Fibroblast of skin of left biceps (primary cell): ENCODE measurements around the gene SIGLEC9.
"Not testable (repeated sequence)": the region's sequence is repeated elsewhere in the genome, so short reads cannot be mapped to it uniquely, and the experiment has no call there.

Experiments used
- DNase-seq, 2 experiments: peaks; one replicate each; pipeline ENCODE4 v3.0.0-alpha.2; 2013; ENCODE audit warnings: low read depth in 2 of 2

SIGLEC9 gene

GRCh38 chr19:51123381-51123800, 1.3 kb upstream of the SIGLEC9 start:
- no peak for DNase-seq

GRCh38 chr19:51123802-51124201, 904 bp upstream of the SIGLEC9 start:
- DNase-seq = no peak

DNA sequence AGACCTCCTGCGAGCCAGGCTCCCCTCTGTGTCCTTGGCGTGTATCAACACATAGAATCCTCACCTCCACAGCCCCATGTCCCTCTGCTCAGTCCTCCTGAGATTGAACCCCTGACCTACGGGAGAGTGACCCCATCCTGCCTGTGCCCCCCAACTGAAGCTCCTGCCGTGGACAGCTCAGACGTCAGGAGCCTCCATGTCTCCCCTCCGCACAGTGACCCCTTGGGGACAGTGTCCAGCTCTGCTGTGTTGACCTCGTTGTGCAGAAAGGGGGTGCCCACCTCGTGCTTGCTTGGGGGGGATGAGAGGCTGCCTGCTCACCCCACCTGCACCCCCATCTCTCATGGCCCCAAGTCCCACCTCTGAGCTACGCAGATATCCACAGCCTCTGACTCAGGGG, 490 bp upstream of the SIGLEC9 start:
- DNase-seq = no peak

GRCh38 chr19:51125421-51126075, 842 bp downstream of the SIGLEC9 start:
- DNase-seq = no peak

GRCh38 chr19:51127032-51127431, 2.3 kb downstream of the SIGLEC9 start:
- no peak for DNase-seq

- peak; percentile 18 for DNase-seq
These were observed 3.0 kb downstream of the SIGLEC9 start for GRCh38 chr19:51127755-51128154.

- no peak for DNase-seq
These were observed 3.5 kb downstream of the SIGLEC9 start for GRCh38 chr19:51128227-51128626.

- no peak for DNase-seq
These were observed 5.0 kb downstream of the SIGLEC9 start for GRCh38 chr19:51129716-51130115.

DNA sequence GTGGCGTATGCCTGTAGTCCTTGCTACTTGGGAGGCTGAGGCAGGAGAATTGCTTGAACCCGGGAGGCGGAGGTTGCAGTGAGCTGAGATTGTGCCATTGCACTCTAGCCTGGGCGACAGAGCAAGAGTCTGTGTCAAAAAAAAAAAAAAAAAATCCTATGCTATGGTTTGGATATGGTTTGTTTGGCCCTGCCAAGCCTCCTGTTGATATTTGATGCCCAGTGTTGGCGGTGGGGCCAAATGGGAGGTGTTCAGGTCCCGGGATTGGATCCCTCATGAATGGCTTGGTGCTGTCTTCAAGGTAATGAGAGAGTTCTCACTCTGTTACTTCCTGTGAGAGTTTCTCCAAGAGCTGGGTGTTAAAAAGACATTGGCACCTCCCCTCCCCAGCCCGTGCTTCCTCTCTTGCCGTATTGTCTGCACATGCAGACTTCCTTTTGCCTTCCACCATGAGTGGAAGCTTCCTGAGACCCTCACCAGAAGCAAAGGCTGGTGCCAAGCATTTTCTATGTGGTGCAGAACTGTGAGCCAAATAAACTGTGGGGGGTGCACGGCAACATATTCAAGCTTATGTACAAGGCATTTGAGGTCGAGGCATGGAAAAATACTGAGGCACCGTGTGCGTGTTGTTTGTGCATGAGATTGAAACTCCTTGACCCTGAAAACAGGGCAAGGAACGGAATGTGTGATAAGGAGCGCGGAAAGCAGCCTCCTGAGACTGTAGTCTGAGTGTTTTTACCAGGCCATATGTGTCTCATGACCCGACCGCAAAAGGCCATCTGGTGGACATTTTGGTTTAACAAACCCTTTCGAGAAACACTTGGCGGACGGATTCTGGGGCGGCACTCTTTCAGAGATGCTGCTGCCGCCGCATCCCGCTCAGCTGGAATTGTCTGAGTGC, 7.3 kb downstream of the SIGLEC9 start:
- no peak for DNase-seq

GRCh38 chr19:51135004-51135403, 10.3 kb downstream of the SIGLEC9 start:
- no peak for DNase-seq

DNA sequence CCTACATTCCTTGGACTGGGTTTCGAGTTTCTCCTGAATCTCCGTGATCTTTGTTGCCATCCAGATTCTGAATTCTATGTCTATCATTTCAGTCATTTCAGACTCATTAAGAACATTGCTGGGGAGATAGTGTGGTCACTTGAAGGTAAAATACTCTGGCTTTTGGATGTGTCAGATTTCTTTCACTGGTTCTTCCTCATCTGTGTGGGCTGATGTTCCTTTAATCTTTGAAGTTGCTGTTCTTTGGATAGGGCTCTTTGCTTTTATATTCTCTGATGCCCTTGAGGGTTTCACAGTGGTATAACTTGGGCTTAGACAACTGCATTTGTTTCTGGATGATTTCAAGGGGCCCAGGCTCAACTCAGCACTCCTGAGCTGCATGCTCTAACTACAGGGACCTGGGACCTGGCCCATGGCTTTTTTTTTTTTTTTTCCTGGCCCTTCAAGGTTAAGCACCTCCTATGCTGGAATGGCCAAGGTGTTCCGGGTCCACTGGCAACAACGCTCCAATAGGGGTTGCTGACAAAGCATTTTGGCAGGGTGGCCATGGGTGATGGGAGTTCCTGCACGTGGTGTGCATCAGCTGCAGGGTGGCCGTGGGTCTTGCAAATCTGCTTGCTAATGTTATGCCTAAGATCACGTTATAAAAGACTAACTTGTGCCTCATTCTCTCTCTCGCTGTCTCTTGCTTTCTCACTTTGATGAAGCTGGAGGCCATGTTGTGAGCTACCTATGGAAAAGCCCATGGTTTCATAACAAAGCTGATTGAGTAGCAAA, 11.5 kb downstream of the SIGLEC9 start:
- DNase-seq = no peak

DNA sequence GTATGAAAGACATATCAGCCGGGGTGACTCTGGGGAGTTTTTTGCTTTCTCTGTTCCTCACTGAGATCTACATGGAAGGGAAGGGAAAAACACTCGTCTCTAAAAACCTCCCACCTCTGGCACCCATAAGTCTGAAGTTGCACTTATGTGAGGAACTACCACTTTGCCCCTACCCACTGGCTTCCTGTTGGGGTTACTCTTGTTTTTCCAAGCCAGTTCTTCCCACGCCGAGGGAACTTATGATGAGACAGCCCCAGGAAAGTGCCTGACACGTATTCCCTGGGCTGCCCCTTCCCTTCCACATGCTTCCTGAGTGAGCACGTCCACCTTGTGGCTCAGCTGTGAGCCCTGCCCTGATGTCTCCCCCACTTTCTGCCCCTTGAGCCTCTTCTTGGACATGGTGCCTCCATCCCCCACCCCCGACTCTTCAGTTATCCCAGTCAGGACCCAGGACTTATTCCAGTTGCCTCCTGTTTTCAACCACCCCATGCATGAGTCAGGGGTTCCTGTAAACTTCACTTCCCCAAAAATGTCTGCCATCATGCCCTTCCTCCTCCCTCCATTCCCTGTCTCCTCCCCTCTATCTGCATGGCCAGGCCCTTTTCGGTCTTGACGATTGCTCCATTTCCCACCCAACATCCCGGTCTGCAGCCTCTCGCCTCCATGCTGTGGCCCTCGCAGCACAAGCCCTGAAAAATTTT, 12.3 kb downstream of the SIGLEC9 start:
- DNase-seq = no peak

- no peak for DNase-seq
These were observed 13.2 kb downstream of the SIGLEC9 start for GRCh38 chr19:51137792-51138425.

DNA sequence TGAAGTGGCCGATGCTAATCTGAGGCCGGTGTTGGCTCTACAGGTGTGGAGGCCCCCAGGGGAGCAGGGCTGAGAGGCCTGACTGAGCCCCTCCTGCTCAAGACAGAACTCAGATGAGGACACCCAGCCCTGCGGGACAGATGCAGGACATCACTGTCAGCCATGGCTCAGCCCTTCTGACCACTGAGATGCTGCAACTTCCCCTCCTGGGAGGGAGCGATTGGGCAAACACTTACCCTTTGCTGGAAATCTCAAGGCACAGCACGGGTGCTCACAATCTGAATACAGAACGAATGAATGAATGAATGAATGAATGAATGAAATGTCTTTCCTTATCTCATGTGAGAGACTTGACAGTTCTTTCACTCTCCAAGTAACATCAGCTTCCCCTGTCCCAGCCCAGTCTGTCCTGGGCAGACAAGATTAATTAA, 13.9 kb downstream of the SIGLEC9 start:
- no peak for DNase-seq

DNA sequence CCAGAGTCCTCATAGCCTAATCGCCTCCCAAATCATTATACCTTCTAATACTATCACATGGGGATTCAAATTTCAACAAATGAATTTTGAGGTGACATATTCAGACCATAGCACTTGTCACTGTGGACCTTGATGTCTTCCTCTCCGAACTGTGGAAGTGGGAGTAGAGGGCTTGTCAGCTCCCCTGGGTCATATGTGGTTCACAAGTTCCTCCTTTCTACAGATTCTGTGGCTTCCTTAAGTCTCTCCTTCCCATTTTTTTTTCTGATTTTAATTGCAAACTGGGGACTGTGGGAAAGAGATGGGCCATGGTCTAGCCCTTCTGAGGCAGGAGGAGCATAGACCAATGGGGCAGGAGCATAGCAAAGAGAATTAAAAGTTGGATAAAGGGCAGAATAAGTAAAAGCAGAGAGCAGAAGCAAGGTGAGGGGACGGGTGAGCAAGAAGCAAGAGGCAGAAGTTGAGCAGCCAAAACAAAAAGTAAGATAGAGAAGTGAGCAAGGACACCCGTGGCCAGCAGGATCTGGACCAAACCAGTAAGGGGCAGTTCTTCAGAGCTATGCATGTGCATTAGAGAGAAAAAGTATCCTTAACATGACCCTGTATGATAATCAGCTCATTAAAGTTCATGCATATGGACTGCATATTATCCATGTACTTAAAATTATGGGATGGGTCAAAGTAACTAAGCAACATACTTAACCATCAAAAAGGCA, 14.8 kb downstream of the SIGLEC9 start:
- no peak for DNase-seq

DNA sequence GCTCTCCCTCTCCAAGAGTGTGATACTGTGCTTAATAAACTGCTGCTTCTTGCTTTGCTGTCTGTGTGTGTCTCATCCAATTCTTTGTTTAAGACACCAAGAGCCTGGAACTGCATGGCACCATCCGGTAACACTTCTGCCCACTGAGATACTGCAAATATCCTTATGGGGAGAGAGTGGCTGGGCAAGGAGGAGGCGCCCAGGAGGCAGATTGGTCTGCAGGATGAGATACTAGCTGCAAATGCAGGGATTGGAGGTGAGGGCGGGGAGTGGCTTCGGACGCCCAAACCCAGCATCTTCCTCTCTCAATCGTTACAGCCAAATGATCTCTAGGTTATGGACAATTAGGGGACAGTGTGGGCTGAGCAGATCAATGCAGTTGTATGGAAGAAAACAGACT, 15.7 kb downstream of the SIGLEC9 start:
- no peak for DNase-seq

DNA sequence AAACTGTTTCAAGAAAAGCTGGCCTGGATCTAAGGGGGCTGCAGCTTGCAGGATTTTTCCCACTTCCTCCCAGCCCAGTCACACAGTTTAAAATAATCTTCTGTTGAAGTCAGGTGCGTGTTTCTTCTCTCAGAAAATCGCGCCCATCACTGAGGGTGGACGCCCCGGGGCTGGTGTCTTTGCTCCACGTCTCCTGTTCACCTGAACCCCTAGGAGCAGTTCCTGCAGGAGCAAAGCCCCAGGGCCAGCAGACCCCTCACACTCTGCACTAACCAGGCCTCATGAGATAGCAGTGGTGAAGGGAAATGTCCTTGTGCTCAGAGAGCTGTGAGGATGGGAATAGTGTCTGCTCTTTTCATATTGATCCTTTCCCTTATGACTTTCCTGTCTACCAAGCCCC, 16.5 kb downstream of the SIGLEC9 start:
- DNase-seq = no peak

DNA sequence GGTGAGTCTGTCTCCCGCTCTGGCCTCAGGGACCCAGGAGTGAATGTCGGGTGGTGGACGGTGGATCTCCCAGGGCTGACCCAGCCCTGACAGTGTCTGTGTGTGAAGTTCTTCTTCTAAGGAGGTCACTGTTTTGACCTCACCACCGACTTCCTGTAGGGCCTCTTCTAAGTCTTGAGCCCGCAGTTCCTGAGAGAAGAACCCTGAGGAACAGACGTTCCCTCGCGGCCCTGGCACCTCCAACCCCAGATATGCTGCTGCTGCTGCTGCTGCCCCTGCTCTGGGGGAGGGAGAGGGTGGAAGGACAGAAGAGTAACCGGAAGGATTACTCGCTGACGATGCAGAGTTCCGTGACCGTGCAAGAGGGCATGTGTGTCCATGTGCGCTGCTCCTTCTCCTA, 17.4 kb downstream of the SIGLEC9 start, which contains the start of gene SIGLEC7:
Gene SIGLEC7, plus strand, starts transcription at position 183 of the 400 bp plus-strand sequence. Its CDS starts 69 bp downstream, at position 252.
- DNase-seq = no peak

DNA sequence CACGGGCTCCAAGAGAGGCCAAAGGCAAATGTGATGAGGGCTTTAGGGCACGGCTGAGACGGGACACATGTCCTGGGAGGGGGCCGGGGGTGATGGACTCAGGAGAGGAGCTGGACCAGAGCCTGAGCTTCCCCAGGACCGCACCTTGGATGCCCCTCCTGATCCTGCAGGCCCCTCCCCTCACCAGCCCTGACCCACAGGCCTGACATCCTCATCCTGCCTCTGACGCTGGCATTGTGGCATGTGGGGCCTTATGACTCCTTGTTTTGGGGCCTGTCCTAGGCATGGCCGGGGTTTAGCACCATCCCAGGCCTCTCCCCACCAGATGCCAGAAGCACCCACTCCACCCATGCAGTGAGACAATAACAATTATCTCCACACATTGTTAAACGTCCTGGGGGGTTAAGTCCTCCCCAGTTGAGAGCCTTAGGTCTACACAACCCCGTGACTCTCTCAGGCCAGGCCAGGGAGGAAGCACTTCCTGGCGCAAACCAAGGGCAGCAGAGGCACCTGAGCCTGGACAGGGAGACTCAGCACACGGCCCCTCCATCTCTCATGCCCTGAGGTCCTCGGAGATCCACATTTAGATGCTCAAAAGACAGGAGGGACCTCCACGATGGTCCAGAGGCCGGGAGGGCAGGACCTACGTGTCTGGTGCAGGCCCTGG, 18.2 kb downstream of the SIGLEC9 start:
- not testable (repeated sequence) for DNase-seq

GRCh38 chr19:51143486-51143885, 18.8 kb downstream of the SIGLEC9 start:
- DNase-seq = no peak
